ENCODE results near the gene GAK.

GRCh38 chr4:836003-836511, 96.1 kb downstream of the GAK start:
- TF ChIP-seq CTCF (IDR thresholded peaks at IDR 0.05; ENCODE audit: insufficient read depth, low read depth, low read length) (no peak), EZH2 (IDR thresholded peaks at IDR 0.05; ENCODE audit: insufficient read depth, low read length) (no peak)

Data from astrocyte (in vitro differentiated cells and primary cell).